LNCAP (cell line): Measurements from ENCODE around the gene EXD2.

Source experiments
- TF ChIP-seq, protein P1 (sequence below): fragments of 450-650 bp; IDR thresholded peaks from 2 replicates; pipeline ENCODE4 v1.5.1; 2017; ENCODE audit warnings: mild to moderate bottlenecking

EXD2 gene, protein sequence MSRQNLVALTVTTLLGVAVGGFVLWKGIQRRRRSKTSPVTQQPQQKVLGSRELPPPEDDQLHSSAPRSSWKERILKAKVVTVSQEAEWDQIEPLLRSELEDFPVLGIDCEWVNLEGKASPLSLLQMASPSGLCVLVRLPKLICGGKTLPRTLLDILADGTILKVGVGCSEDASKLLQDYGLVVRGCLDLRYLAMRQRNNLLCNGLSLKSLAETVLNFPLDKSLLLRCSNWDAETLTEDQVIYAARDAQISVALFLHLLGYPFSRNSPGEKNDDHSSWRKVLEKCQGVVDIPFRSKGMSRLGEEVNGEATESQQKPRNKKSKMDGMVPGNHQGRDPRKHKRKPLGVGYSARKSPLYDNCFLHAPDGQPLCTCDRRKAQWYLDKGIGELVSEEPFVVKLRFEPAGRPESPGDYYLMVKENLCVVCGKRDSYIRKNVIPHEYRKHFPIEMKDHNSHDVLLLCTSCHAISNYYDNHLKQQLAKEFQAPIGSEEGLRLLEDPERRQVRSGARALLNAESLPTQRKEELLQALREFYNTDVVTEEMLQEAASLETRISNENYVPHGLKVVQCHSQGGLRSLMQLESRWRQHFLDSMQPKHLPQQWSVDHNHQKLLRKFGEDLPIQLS

DNA sequence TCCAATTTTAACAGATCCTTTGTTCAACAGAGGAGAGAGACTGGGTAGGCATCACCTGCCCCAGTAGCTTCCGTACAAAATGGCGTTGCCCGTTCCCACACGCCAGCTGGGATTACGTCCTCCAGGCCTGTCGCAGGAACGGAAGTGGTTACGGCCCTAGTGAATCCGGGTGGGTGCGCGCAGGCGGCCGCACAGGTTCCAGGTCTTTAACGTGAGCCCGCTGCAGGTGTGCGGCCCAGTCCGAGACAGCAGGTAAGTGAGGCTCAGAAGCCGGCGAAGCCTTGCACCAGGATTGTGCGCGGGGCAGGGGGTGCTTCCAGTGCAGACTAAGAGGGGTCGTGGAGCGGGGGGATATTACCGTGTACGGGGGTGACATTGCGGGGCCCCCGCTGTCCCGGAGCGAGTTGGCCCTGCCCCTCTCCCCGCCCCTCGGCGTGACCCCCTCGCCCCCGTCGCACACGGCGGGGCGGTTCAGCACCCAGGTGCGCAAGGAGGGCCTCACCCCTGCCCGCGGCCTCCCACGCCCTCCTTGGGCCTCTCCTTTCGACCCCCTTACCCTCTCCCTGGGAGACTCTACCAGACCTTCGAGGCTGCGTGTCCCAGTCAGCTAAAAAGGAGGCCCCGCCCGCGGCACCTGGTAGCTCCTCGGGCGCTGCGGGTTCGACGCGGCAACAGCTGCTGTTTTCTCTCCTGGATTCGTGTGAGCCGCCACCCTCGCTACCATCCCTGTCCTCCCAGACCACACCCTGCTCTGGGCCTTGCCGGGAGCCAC, at the start of gene EXD2:
Gene EXD2, plus strand, starts transcription at position 159 of the 772 bp plus-strand sequence. CDS start 17,973 bp downstream, outside the sequence.
- TF ChIP-seq, protein P1, sequence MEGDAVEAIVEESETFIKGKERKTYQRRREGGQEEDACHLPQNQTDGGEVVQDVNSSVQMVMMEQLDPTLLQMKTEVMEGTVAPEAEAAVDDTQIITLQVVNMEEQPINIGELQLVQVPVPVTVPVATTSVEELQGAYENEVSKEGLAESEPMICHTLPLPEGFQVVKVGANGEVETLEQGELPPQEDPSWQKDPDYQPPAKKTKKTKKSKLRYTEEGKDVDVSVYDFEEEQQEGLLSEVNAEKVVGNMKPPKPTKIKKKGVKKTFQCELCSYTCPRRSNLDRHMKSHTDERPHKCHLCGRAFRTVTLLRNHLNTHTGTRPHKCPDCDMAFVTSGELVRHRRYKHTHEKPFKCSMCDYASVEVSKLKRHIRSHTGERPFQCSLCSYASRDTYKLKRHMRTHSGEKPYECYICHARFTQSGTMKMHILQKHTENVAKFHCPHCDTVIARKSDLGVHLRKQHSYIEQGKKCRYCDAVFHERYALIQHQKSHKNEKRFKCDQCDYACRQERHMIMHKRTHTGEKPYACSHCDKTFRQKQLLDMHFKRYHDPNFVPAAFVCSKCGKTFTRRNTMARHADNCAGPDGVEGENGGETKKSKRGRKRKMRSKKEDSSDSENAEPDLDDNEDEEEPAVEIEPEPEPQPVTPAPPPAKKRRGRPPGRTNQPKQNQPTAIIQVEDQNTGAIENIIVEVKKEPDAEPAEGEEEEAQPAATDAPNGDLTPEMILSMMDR: no peak

DNA sequence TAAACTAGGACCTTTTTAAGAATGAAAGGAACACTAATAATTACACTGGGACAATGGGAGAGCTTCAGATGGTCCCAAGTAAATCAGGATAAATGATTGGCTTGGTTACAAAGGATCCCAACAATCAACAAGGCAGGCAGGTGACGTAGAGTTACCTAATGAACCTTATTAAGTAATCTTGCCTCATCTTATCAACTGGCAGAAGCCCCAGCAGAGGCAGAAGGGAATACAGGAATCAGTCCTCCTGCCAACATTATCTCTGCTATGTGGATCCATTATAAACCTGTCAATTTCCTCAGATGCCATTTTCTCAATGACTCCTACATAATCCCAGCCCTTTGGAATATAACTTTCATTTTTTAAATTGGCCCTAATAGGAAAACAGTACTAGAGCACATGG, 49.7 kb upstream of the EXD2 start:
- TF ChIP-seq, protein P1: no peak

DNA sequence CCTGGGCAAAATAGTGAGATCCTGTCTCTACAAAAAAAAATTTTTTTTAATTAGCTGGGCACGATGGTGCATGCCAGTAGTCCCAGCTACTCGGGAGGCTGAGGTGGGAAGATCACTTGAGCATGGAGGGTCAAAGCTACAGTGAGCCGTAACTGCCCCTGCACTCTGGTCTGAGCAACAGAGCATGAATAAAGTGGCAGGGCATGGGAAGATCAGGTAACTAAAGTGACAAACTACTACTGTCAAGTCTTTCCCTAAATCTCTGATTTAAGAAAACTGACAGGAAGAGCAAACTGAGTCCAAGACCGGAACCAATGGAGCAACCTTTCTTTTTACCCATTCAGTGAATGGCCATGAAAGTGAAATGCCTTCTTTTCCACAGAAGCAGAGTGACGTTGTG, 49.2 kb upstream of the EXD2 start:
- TF ChIP-seq, protein P1: no peak

DNA sequence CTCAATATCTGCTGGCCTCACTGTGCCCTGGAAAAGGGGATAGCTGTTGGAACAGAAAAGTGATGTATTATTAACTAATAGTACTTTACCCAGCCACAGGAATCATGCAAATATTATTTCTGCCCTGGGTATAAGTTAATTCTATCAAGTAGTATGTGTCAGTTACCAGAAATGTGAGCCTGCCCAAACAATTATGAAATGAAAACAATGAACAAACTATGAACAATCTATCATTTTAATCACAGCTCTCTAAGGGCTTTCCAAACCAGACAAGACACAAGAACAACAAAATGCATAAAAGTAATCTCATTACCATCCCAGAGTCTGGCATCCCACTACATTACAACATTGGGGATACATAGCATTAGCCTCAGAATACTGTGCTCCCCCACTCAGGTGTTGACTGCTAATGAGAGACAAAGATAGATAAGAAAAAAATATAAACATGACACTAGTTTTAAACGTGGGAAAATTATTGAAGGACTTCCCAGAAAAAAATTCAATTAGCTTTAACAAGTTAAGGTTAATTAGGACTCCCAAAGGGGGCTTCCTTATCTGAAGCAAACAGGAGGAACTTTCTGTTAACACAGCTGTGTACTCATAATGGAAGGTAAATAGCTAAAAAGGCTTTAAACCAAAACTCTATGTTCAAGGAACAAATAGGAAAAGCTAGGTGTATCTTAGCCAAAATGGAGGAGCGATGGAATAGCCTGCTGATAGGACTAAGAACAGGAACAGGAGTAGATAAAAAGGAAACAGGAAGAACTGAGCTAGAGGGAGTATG, 41.6 kb upstream of the EXD2 start:
- TF ChIP-seq, protein P1: no peak

DNA sequence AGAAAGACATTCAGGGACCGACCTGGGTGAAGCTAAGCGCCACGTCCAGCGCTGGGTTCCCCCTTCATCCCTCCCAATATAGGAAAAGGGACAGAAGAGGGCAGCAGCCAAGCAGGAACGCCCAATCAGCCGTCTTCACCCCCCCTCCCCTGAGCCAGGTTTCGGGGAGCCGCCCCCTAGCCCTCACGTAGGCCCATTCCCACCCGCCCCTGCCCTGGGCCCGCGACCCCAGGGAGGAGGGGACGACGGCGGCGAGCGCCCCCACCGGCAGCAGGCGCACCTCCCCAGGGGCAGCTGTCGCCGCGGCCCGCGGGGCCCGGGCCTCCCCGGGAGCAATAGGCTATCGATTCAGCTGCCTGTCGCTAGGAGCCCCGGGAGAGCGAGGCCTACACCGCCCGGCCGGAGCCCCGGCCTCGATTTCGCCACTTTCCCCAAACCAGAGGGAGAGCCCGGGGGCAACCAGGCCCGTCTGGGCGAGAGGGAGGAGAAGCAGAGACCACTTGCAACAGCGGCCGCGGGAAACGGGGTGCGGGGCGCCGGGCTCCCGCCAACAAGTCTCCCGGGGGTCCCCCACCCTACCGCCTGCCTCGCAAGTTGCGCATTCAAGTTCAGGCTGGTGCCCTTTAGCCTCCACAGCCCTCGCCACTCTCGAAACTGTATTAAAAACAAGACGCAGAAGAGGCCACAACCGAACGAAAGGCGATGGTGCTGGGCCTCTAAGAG, 39.7 kb upstream of the EXD2 start:
- TF ChIP-seq, protein P1: peak; percentile 55

DNA sequence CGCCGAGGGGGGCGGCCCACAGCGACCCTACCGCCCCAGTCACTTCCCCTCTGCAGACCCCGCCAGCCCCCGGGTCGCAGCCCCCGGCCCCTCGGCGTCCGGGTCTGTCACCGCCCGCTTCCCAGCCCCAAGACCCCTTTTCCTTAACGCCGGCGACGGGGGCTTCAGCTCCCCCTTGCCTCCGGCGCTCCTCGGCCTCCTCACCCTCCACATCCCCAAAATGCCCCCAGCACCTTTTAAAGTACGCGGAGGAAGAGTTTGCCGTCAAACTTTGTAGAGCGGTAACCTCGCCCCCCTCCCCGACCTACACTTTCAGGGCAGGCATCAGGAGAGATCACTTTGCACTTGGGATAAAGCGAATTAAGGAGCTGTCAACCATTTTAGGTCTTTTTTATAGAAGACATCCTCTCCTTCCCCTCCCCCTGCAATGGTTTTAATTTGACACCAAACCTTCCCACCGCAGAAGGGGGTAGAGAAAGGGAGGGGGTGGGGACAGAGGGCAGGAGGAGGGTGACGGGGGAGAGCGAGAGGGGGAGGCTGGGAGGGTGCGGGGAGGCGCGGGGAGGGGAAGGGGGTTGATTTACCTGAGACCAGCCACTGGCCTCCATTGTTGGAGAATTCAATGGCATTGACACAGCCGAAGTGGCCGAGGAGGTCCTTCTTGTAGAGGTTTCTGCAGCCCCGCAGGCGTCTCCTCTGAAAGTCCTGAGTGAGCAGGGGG, 39.0 kb upstream of the EXD2 start:
- TF ChIP-seq, protein P1: no peak
